ENCODE results near the gene MRTFA. TPM values are rescaled to one million over a fixed set of nuclear protein-coding genes. Genes with fewer than 3 reads are reported as not detected.

Gene MRTFA
- total and polyA plus RNA-seq, 9 of the 15 experiments (the other 6 are each of a cell fraction or from before 2014, with no cell fraction given), result 0.84 to 21.1 (median 3.7) TPM

DNA sequence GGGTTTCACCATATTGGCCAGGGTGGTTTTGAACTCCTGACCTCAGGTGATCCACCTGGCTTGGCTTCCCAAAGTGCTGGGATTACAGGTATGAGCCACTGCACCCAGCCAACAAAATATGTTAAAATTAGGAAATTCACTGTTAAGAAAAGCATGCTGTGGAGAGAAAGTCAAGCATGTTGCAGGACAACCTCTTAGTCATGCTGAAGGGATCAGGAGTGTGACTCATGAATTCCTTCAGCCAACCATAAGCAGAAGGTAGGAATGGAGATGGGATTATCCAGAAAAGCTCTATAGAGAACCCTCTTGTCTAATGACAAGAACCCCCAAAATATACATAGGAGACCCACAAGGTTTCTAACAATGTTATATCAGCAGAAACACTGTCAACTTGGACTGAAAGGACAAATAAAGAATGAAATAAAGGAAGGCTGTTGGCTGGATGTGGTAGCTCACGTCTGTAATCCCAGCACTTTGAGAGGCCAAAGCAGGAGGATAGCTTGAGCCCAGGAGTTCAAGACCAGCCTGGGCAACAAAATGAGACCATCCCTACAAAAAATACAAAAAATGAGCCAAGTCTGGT, 16.0 kb downstream of the MRTFA start (continued):
- TF ChIP-seq CTBP1 (IDR thresholded peaks at IDR 0.05; ENCODE audit: borderline replicate concordance), result no peak
- no peak for TF ChIP-seq ATF1 (CRISPR knock-in tag; IDR thresholded peaks at IDR 0.05)
- no peak for TF ChIP-seq ATF1 (tag; IDR thresholded peaks at IDR 0.05)
- TF ChIP-seq, protein P1, sequence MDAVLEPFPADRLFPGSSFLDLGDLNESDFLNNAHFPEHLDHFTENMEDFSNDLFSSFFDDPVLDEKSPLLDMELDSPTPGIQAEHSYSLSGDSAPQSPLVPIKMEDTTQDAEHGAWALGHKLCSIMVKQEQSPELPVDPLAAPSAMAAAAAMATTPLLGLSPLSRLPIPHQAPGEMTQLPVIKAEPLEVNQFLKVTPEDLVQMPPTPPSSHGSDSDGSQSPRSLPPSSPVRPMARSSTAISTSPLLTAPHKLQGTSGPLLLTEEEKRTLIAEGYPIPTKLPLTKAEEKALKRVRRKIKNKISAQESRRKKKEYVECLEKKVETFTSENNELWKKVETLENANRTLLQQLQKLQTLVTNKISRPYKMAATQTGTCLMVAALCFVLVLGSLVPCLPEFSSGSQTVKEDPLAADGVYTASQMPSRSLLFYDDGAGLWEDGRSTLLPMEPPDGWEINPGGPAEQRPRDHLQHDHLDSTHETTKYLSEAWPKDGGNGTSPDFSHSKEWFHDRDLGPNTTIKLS (IDR thresholded peaks at IDR 0.05; ENCODE audit: borderline replicate concordance, low read depth), result no peak; the same call in 1 of the 2 replicates
- TF ChIP-seq, protein P2, sequence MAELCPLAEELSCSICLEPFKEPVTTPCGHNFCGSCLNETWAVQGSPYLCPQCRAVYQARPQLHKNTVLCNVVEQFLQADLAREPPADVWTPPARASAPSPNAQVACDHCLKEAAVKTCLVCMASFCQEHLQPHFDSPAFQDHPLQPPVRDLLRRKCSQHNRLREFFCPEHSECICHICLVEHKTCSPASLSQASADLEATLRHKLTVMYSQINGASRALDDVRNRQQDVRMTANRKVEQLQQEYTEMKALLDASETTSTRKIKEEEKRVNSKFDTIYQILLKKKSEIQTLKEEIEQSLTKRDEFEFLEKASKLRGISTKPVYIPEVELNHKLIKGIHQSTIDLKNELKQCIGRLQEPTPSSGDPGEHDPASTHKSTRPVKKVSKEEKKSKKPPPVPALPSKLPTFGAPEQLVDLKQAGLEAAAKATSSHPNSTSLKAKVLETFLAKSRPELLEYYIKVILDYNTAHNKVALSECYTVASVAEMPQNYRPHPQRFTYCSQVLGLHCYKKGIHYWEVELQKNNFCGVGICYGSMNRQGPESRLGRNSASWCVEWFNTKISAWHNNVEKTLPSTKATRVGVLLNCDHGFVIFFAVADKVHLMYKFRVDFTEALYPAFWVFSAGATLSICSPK (IDR thresholded peaks at IDR 0.05; ENCODE audit: borderline replicate concordance), result no peak
- TF ChIP-seq POLR2H (tag; IDR thresholded peaks at IDR 0.05; ENCODE audit: low read depth), result no peak
- TF ChIP-seq, protein P3, sequence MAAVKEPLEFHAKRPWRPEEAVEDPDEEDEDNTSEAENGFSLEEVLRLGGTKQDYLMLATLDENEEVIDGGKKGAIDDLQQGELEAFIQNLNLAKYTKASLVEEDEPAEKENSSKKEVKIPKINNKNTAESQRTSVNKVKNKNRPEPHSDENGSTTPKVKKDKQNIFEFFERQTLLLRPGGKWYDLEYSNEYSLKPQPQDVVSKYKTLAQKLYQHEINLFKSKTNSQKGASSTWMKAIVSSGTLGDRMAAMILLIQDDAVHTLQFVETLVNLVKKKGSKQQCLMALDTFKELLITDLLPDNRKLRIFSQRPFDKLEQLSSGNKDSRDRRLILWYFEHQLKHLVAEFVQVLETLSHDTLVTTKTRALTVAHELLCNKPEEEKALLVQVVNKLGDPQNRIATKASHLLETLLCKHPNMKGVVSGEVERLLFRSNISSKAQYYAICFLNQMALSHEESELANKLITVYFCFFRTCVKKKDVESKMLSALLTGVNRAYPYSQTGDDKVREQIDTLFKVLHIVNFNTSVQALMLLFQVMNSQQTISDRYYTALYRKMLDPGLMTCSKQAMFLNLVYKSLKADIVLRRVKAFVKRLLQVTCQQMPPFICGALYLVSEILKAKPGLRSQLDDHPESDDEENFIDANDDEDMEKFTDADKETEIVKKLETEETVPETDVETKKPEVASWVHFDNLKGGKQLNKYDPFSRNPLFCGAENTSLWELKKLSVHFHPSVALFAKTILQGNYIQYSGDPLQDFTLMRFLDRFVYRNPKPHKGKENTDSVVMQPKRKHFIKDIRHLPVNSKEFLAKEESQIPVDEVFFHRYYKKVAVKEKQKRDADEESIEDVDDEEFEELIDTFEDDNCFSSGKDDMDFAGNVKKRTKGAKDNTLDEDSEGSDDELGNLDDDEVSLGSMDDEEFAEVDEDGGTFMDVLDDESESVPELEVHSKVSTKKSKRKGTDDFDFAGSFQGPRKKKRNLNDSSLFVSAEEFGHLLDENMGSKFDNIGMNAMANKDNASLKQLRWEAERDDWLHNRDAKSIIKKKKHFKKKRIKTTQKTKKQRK (IDR thresholded peaks at IDR 0.05; ENCODE audit: borderline replicate concordance, low read depth, low read length), result no peak
- no peak for TF ChIP-seq CHCHD3 (CRISPR knock-in tag; IDR thresholded peaks at IDR 0.05)
- TF ChIP-seq ZNF239 (CRISPR knock-in tag; IDR thresholded peaks at IDR 0.05), result no peak
- TF ChIP-seq TCF7L2 (IDR thresholded peaks at IDR 0.05; ENCODE audit: low read depth, low read length), result no peak
- TF ChIP-seq, protein P4, sequence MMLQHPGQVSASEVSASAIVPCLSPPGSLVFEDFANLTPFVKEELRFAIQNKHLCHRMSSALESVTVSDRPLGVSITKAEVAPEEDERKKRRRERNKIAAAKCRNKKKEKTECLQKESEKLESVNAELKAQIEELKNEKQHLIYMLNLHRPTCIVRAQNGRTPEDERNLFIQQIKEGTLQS (IDR thresholded peaks at IDR 0.05), result peak; percentile 83
- TF ChIP-seq, protein P4 (CRISPR knock-in tag; conservative IDR thresholded peaks at IDR 0.05), result no peak
- TF ChIP-seq, protein P5, sequence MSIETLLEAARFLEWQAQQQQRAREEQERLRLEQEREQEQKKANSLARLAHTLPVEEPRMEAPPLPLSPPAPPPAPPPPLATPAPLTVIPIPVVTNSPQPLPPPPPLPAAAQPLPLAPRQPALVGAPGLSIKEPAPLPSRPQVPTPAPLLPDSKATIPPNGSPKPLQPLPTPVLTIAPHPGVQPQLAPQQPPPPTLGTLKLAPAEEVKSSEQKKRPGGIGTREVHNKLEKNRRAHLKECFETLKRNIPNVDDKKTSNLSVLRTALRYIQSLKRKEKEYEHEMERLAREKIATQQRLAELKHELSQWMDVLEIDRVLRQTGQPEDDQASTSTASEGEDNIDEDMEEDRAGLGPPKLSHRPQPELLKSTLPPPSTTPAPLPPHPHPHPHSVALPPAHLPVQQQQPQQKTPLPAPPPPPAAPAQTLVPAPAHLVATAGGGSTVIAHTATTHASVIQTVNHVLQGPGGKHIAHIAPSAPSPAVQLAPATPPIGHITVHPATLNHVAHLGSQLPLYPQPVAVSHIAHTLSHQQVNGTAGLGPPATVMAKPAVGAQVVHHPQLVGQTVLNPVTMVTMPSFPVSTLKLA (conservative IDR thresholded peaks at IDR 0.05), result peak; percentile 16 to 42; a peak in 1 of 4 replicates
- peak; percentile 82 for TF ChIP-seq C11orf30 (IDR thresholded peaks at IDR 0.05; ENCODE audit: low read depth)
- no peak for TF ChIP-seq RFX1 (IDR thresholded peaks at IDR 0.05)
- no peak for TF ChIP-seq TEAD2 (tag; IDR thresholded peaks at IDR 0.05)
- no peak for TF ChIP-seq ARID2 (IDR thresholded peaks at IDR 0.05)
- no peak for TF ChIP-seq ZNF140 (CRISPR knock-in tag; IDR thresholded peaks at IDR 0.05)
- TF ChIP-seq TEAD4 (IDR thresholded peaks at IDR 0.05; ENCODE audit: low read length), result peak; percentile 28; the same call in 1 of the 2 replicates
- no peak for TF ChIP-seq TEAD4 (CRISPR knock-in tag; IDR thresholded peaks at IDR 0.05; ENCODE audit: borderline replicate concordance)
- 0 out of 2 replicates have a peak, but pooled peaks have one; percentile 19 for TF ChIP-seq EHMT2 (IDR thresholded peaks at IDR 0.05)
